Gastrocnemius medialis (tissue), 4 donors: Measurements from ENCODE around the gene SSR1. TPM values are rescaled to one million over a fixed set of nuclear protein-coding genes. Genes with fewer than 3 reads are reported as not detected.

Source experiments
- ATAC-seq, 2 donors: fragments of 150-250 bp; one replicate each; pipeline ENCODE4 v1.9.1; 2016
- DNase-seq, 2 donors: peaks; one replicate each; pipeline ENCODE4 v3.0.0-alpha.2; 2019
- H3K27ac ChIP-seq, 4 donors: fragments of 200-600 bp; sonication (generic); 1 replicate in 1 of 4; 2 replicates in 3 of 4; pipeline ENCODE4 v1.5.1; 2016 to 2018; ENCODE audit warnings: mild to moderate bottlenecking in 2 of 4, moderate library complexity in 1 of 4
- H3K27me3 ChIP-seq, 3 donors: fragments of 200-600 bp; sonication (generic) in 2 of 3; 1 replicate in 1 of 3; 2 replicates in 2 of 3; pipeline versions ENCODE4 v1.5.1 to v1.6.0; 2016 to 2019; ENCODE audit warnings: mild to moderate bottlenecking in 1 of 3, moderate library complexity in 1 of 3
- H3K36me3 ChIP-seq, 2 donors: fragments of 200-600 bp; sonication (generic) in 1 of 2; one replicate each; pipeline ENCODE4 v1.5.1; 2017 to 2018
- H3K4me1 ChIP-seq, 2 donors: fragments of 200-600 bp; sonication (generic) in 1 of 2; one replicate each; pipeline ENCODE4 v1.5.1; 2016 to 2017; ENCODE audit warnings: mild to moderate bottlenecking in 2 of 2
- H3K4me3 ChIP-seq, 4 donors: fragments of 200-600 bp; sonication (generic) in 3 of 4; 1 replicate in 1 of 4; 2 replicates in 3 of 4; pipeline ENCODE4 v1.5.1; 2016 to 2019; ENCODE audit warnings: mild to moderate bottlenecking in 2 of 4
- H3K9me3 ChIP-seq, 3 donors: fragments of 200-600 bp; sonication (generic) in 2 of 3; 1 replicate in 1 of 3; 2 replicates in 2 of 3; pipeline ENCODE4 v1.5.1; 2016 to 2019
- CTCF ChIP-seq, 5 experiments: fragments of 450-650 bp in 3 of 5; fragments of 200-600 bp in 2 of 5; sonication (generic) in 2 of 5; IDR thresholded peaks in 4 of 5; conservative IDR thresholded peaks in 1 of 5; 1 replicate in 4 of 5; 2 replicates in 1 of 5; pipeline ENCODE4 v1.5.1; 2016 to 2019; ENCODE audit warnings: antibody characterized with exemption in 5 of 5, mild to moderate bottlenecking in 3 of 5, moderate library complexity in 3 of 5
- POLR2A ChIP-seq, 2 donors: fragments of 450-650 bp; IDR thresholded peaks; one replicate each; pipeline ENCODE4 v1.6.1; 2017; ENCODE audit warnings: antibody characterized with exemption in 2 of 2, mild to moderate bottlenecking in 2 of 2, moderate library complexity in 2 of 2
- in situ Hi-C, 4 donors: fragments of 200-750 bp; cut with MboI; loops; one replicate each; pipeline versions ENCODE4 v1.15.0 to v1.8.0; 2017; ENCODE audit warnings: low sequenced_read_pairs in 4 of 4
- intact Hi-C: fragments of 100-400 bp; cut with DNase I; formaldehyde crosslinking; loops from one replicate; pipeline ENCODE4 v1.15.1; 2023; ENCODE audit warnings: low total_unique reads
- total RNA-seq, 4 donors: library from RNA; depleted of rRNA; stranded (reverse); fragments of >200 nt; gene quantifications; one replicate each; pipeline versions ENCODE4 v1.1.0 to v1.2.3, GENCODE V29; 2016

The SSR1 gene
- total RNA-seq, 4 donors from 2014 or later, result 11.8 to 36.8 (median 18.6) TPM

DNA sequence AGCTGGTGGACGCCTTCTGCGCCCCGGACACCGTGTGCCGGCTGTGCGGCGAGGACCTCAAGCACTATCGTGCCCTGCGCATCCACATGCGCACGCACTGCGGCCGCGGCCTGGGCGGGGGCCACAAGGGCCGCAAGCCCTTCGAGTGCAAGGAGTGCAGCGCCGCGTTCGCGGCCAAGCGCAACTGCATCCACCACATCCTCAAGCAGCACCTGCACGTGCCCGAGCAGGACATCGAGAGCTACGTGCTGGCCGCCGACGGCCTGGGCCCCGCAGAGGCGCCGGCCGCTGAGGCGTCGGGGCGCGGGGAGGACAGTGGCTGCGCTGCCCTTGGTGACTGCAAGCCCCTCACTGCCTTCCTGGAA, 82.7 kb downstream of the SSR1 start:
- Histone ChIP-seq H3K4me1 (peaks cover 0 to 1% of the 10 kb centered on the region in 2 donors), H3K36me3 (peaks cover 2 to 56% of the 10 kb centered on the region in 2 donors), H3K27me3 (no peaks in the 10 kb centered on the region), H3K27ac (no peak overlapping the region), H3K4me3 (no peak overlapping the region), H3K9me3 (no peaks in the 10 kb centered on the region)
- intact Hi-C loops (no loop called here), in situ Hi-C loops (loop anchor here (25.0 kb wide), 3 partner anchors 293 to 543 kb away; no protein-coding TSS in a partner anchor)
- no peak for TF ChIP-seq POLR2A (IDR thresholded peaks at IDR 0.05)
- no peak for TF ChIP-seq CTCF (IDR thresholded peaks at IDR 0.05 in 4 of 5, conservative IDR thresholded peaks at IDR 0.05 in 1 of 5)
- ATAC-seq, result no peak
- no peak for DNase-seq

GRCh38 chr6:7229376-7230326, 83.3 kb downstream of the SSR1 start:
- no peak for ATAC-seq
- intact Hi-C loops, result no loop called here

GRCh38 chr6:7228662-7229375, 84.2 kb downstream of the SSR1 start:
- no peak for ATAC-seq
- intact Hi-C loops, result no loop called here

More at GRCh38 chr6:7229376-7230326, 83.3 kb downstream of the SSR1 start:
- Histone ChIP-seq H3K9me3 (no peaks in the 10 kb centered on the region), H3K4me3 (no peak overlapping the region), H3K36me3 (peaks cover 2 to 62% of the 10 kb centered on the region in 2 donors), H3K4me1 (no peaks in the 10 kb centered on the region), H3K27ac (no peak overlapping the region), H3K27me3 (no peaks in the 10 kb centered on the region)
- no peak for DNase-seq
- in situ Hi-C loops, result loop anchor here (25.0 kb wide), 3 partner anchors 292 to 542 kb away; no protein-coding TSS in a partner anchor
- TF ChIP-seq CTCF (IDR thresholded peaks at IDR 0.05 in 4 of 5, conservative IDR thresholded peaks at IDR 0.05 in 1 of 5) (no peak), POLR2A (IDR thresholded peaks at IDR 0.05) (no peak)

DNA sequence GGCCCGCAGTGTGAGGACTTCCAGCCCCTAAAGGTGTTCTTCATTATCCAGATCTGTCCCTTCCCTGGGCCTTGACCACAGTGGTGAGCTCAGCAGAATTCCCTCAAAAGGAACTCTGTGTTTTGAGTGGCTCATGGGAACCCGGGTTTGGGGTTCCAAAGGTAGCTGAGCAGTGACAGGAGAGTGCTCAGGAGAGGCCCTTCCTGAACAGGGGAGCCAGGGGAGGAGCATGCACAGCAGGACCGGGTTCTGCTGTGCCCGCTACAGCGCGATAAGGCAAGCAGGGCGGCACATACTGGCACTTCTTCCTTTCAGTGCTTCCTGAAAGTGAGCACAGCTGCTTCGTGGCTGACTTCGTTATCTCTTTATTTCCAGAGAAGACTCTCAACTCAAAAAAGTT, 88.3 kb downstream of the SSR1 start:
- intact Hi-C loops, result no loop called here
- Histone ChIP-seq H3K4me1 (peaks cover 12% of the 10 kb centered on the region in 2 donors), H3K9me3 (no peaks in the 10 kb centered on the region), H3K27me3 (no peaks in the 10 kb centered on the region), H3K4me3 (no peak overlapping the region), H3K36me3 (peaks cover 0 to 44% of the 10 kb centered on the region in 2 donors), H3K27ac (no peak overlapping the region)
- ATAC-seq, result no peak
- TF ChIP-seq POLR2A (IDR thresholded peaks at IDR 0.05) (no peak), CTCF (IDR thresholded peaks at IDR 0.05 in 4 of 5, conservative IDR thresholded peaks at IDR 0.05 in 1 of 5) (no peak)
- DNase-seq, result no peak
- in situ Hi-C loops, result loop anchor here (25.0 kb wide), 4 partner anchors 112 to 537 kb away; partner anchors contain the start of gene RREB1 (in 1 of the 4)

More at GRCh38 chr6:7228662-7229375, 84.2 kb downstream of the SSR1 start:
- peaks cover 2 to 65% of the 10 kb centered on the region in 2 donors for H3K36me3 ChIP-seq
- in situ Hi-C loops, result loop anchor here (25.0 kb wide), 3 partner anchors 292 to 542 kb away; no protein-coding TSS in a partner anchor
- TF ChIP-seq CTCF (IDR thresholded peaks at IDR 0.05 in 4 of 5, conservative IDR thresholded peaks at IDR 0.05 in 1 of 5) (no peak), POLR2A (IDR thresholded peaks at IDR 0.05) (no peak)
- no peak overlapping the region for H3K27ac ChIP-seq
- H3K27me3 ChIP-seq, result no peaks in the 10 kb centered on the region
- no peak overlapping the region for H3K4me3 ChIP-seq
- H3K9me3 ChIP-seq, result no peaks in the 10 kb centered on the region
- no peaks in the 10 kb centered on the region for H3K4me1 ChIP-seq
- DNase-seq, result no peak
